SK-N-SH (cell line): ENCODE measurements around the gene KY. TPM values are rescaled to one million over a fixed set of nuclear protein-coding genes. Genes with fewer than 3 reads are reported as not detected.
A peak's percentile ranks its signal among the peaks of the same experiment; 100 is the strongest.

Experiments
- CTCF ChIA-PET: fragments of 300-600, 350-600 bp; formaldehyde crosslinking; extraction: SDS; loops from one replicate; lab custom pipeline; 2021; lab: Yijun Ruan, JAX
- POLR2A ChIA-PET: fragments of 350-600 bp; sonication (Branson Sonifier 250); formaldehyde crosslinking; extraction: SDS; loops from one replicate; lab custom pipeline; 2020; ENCODE audit warnings: antibody characterized with exemption, inconsistent platforms; lab: Yijun Ruan, JAX
- DNase-seq: peaks from one replicate; pipeline ENCODE4 v3.0.0; 2012
- H2AFZ ChIP-seq: fragments of 200-600 bp; sonication (generic); 2 replicates; pipeline ENCODE4 v1.8.1; 2016; ENCODE audit warnings: antibody characterized with exemption, mild to moderate bottlenecking, low read depth
- H3F3A ChIP-seq: fragments of 200-600 bp; sonication (generic); replicated peaks from 2 replicates; pipeline ENCODE3; 2016; ENCODE audit warnings: antibody characterized with exemption, mild to moderate bottlenecking; ENCODE audit not compliant: insufficient read depth
- H3K27ac ChIP-seq, 2 experiments: fragments of 200-500 bp in 1 of 2; fragments of 200-600 bp in 1 of 2; sonication (Bioruptor generic) in 1 of 2; sonication (generic), shearing (Covaris generic) in 1 of 2; 2 replicates each; pipeline versions ENCODE4 v1.5.1 to v1.6.1; 2014 to 2016; ENCODE audit warnings: low read depth in 2 of 2, inconsistent platforms in 1 of 2, low read length in 1 of 2, mild to moderate bottlenecking in 1 of 2, mixed read lengths in 1 of 2
- H3K27me3 ChIP-seq: fragments of 200-600 bp; sonication (generic), shearing (Covaris generic); 2 replicates; pipeline ENCODE4 v1.6.1; 2016; ENCODE audit warnings: mixed run types; ENCODE audit not compliant: insufficient read depth
- H3K36me3 ChIP-seq, 2 experiments: fragments of 200-500 bp in 1 of 2; fragments of 200-600 bp in 1 of 2; sonication (Bioruptor generic) in 1 of 2; sonication (generic) in 1 of 2; replicated peaks in 1 of 2; 2 replicates each; pipeline versions ENCODE3 to v1.5.1; 2014 to 2016; ENCODE audit warnings: low read length in 1 of 2, mild to moderate bottlenecking in 1 of 2; ENCODE audit not compliant: insufficient read depth in 2 of 2, control insufficient read depth in 1 of 2
- H3K4me1 ChIP-seq, 2 experiments: fragments of 200-500 bp in 1 of 2; fragments of 200-600 bp in 1 of 2; sonication (Bioruptor generic) in 1 of 2; sonication (generic), shearing (Covaris generic) in 1 of 2; 2 replicates each; pipeline versions ENCODE4 v1.5.1 to v1.6.1; 2014 to 2016; ENCODE audit warnings: low read depth in 1 of 2, low read length in 1 of 2, mixed run types in 1 of 2; ENCODE audit not compliant: insufficient read depth in 2 of 2, control insufficient read depth in 1 of 2
- H3K4me2 ChIP-seq: fragments of 200-600 bp; sonication (generic), shearing (Covaris generic); 2 replicates; pipeline ENCODE4 v1.6.1; 2017; ENCODE audit warnings: mixed run types
- H3K4me3 ChIP-seq, 2 experiments: fragments of 200-500 bp in 1 of 2; fragments of 200-600 bp in 1 of 2; sonication (Bioruptor generic) in 1 of 2; sonication (generic), shearing (Covaris generic) in 1 of 2; 2 replicates each; pipeline versions ENCODE4 v1.5.1 to v1.8.1; 2014 to 2016; ENCODE audit warnings: low read depth in 2 of 2, inconsistent platforms in 1 of 2, low read length in 1 of 2, mild to moderate bottlenecking in 1 of 2, mixed read lengths in 1 of 2, moderate library complexity in 1 of 2
- H3K79me2 ChIP-seq: fragments of 200-600 bp; sonication (generic); 2 replicates; pipeline ENCODE4 v1.8.1; 2017; ENCODE audit warnings: mild to moderate bottlenecking; ENCODE audit not compliant: insufficient read depth
- H3K9ac ChIP-seq: fragments of 200-600 bp; sonication (generic); 2 replicates; pipeline ENCODE4 v1.6.1; 2017; ENCODE audit warnings: mixed run types
- H3K9me2 ChIP-seq: fragments of 200-600 bp; sonication (generic); 2 replicates; pipeline ENCODE4 v1.6.1; 2017; ENCODE audit warnings: mixed run types
- H3K9me3 ChIP-seq: fragments of 200-600 bp; sonication (generic); 2 replicates; pipeline ENCODE4 v1.6.1; 2017; ENCODE audit warnings: mixed run types, mild to moderate bottlenecking, moderate library complexity
- H4K20me1 ChIP-seq: fragments of 200-600 bp; sonication (generic); 2 replicates; pipeline ENCODE4 v1.6.1; 2017; ENCODE audit warnings: mild to moderate bottlenecking, mixed run types; ENCODE audit not compliant: insufficient read depth
- FOXJ3 ChIP-seq: sonication (generic); formaldehyde crosslinking; IDR thresholded peaks from 2 replicates; pipeline ENCODE4 v1.5.1; 2020; ENCODE audit warnings: mild to moderate bottlenecking, missing genetic modification reagents
- GABPA ChIP-seq: IDR thresholded peaks from 2 replicates; pipeline ENCODE4 v1.4.0; 2012; ENCODE audit warnings: low read depth, mild to moderate bottlenecking
- GATA2 ChIP-seq: sonication (generic); formaldehyde crosslinking; IDR thresholded peaks from 2 replicates; pipeline ENCODE4 v1.5.0; 2020; ENCODE audit warnings: mild to moderate bottlenecking, missing genetic modification reagents
- IRF3 ChIP-seq: fragments of 150-350 bp; IDR thresholded peaks from 2 replicates; pipeline ENCODE4 v1.6.1; 2016; ENCODE audit warnings: mild to moderate bottlenecking, low read depth, low read length
- MXI1 ChIP-seq: IDR thresholded peaks from 2 replicates; pipeline ENCODE4 v1.6.1; 2012; ENCODE audit warnings: mild to moderate bottlenecking, low read depth, low read length, improper control_type of control experiment
- RAD21 ChIP-seq: IDR thresholded peaks from 2 replicates; pipeline ENCODE4 v1.6.1; 2012; ENCODE audit warnings: mild to moderate bottlenecking, low read length
- RCOR1 ChIP-seq: fragments of 150-350 bp; IDR thresholded peaks from 2 replicates; pipeline ENCODE4 v1.6.1; 2017; ENCODE audit warnings: antibody characterized with exemption, low read length
- REST ChIP-seq: IDR thresholded peaks from 2 replicates; pipeline ENCODE4 v1.6.1; 2012; ENCODE audit warnings: mild to moderate bottlenecking, low read depth, low read length, moderate library complexity
- RFX5 ChIP-seq: IDR thresholded peaks from 2 replicates; pipeline ENCODE4 v1.6.1; 2012; ENCODE audit warnings: mild to moderate bottlenecking, improper control_type of control experiment, low read length
- SIN3A ChIP-seq: IDR thresholded peaks from 2 replicates; pipeline ENCODE4 v1.6.1; 2012; ENCODE audit warnings: low read depth, mild to moderate bottlenecking, low read length, moderate library complexity, borderline replicate concordance
- TCF12 ChIP-seq: IDR thresholded peaks from 2 replicates; pipeline ENCODE4 v1.4.0; 2012
- USF2 ChIP-seq: fragments of 150-350 bp; IDR thresholded peaks from 2 replicates; pipeline ENCODE4 v1.6.1; 2017; ENCODE audit warnings: antibody characterized with exemption, low read length, low read depth, borderline replicate concordance
- ZBTB33 ChIP-seq: IDR thresholded peaks from 2 replicates; pipeline ENCODE4 v1.4.0; 2012; ENCODE audit warnings: low read depth, borderline replicate concordance
- WGBS: methylation state at CpG from one replicate; pipeline ENCODE4 v1.1.6; 2017; ENCODE audit warnings: low lambda C conversion rate; 5-methylcytosine and 5-hydroxymethylcytosine counted together
- polyA plus RNA-seq, 3 experiments: library from polyadenylated mRNA; depleted of rRNA; stranded (reverse); fragments of >200 nt; gene quantifications; 2 replicates each; pipeline ENCODE4 v1.2.3, GENCODE V29; 2012

KY gene
- polyA plus RNA-seq, 1 of the 3 experiments (the other 2 are of a cell fraction): 2.4 TPM

- Histone ChIP-seq H3F3A (peaks cover 3% of the 10 kb centered on the region), H3K4me2 (peak overlapping the region; percentile 77; the same call in 1 of the 2 replicates), H3K36me3 (peaks cover 0 to 7% of the 10 kb centered on the region in 2 experiments), H3K9ac (no peak overlapping the region), H2AFZ (no peak overlapping the region), H3K27me3 (no peaks in the 10 kb centered on the region), H3K4me3 (0 out of 4 replicates have a peak overlapping the region, but pooled peaks of 1 of the 2 experiments have one; percentile 58), H3K4me1 (peaks cover 5 to 25% of the 10 kb centered on the region in 2 experiments; a peak in 1 of 4 replicates), H3K9me3 (no peaks in the 10 kb centered on the region), H4K20me1 (no peaks in the 10 kb centered on the region), H3K9me2 (no peaks in the 10 kb centered on the region)
- 88% methylated on average over 7 of the region's 7 CpGs for WGBS
- DNase-seq: no peak
- ChIA-PET POLR2A (no interaction called here), CTCF (interaction anchor here (1.0 to 1.3 kb wide), 2 partner anchors 17 to 48 kb away, joined by 3 to 11 read pairs; no protein-coding TSS in a partner anchor)
- TF ChIP-seq GATA2 (CRISPR knock-in tag): no peak
- no peak for TF ChIP-seq RCOR1
- TF ChIP-seq RAD21: no peak
- TF ChIP-seq TCF12: no peak
- no peak for TF ChIP-seq MXI1
- TF ChIP-seq SIN3A: no peak
- TF ChIP-seq REST: no peak
- TF ChIP-seq RFX5: no peak
- TF ChIP-seq, all 33 proteins: peak for 0
- no peak overlapping the region for H3K27ac ChIP-seq
- H3K79me2 ChIP-seq: peaks cover 6% of the 10 kb centered on the region; the same call in 1 of the 2 replicates
These were observed 1.6 kb downstream of the KY start for GRCh38 chr3:134649106-134649705.

- ChIA-PET POLR2A (no interaction called here), CTCF (interaction anchor here (1.1 to 1.6 kb wide), 3 partner anchors 12 to 48 kb away, joined by 3 to 11 read pairs (median 3); no protein-coding TSS in a partner anchor)
- no peak for TF ChIP-seq GABPA
- TF ChIP-seq IRF3: no peak
- TF ChIP-seq USF2: no peak
- TF ChIP-seq ZBTB33: no peak
- TF ChIP-seq FOXJ3 (CRISPR knock-in tag): no peak
These were observed 2.7 kb downstream of the KY start for GRCh38 chr3:134647902-134648760.

More at GRCh38 chr3:134647902-134648760, 2.7 kb downstream of the KY start:
- Histone ChIP-seq H3K9ac (no peak overlapping the region), H3K9me2 (no peaks in the 10 kb centered on the region), H3K79me2 (peaks cover 6% of the 10 kb centered on the region; the same call in 1 of the 2 replicates), H3K4me2 (no peak overlapping the region), H3K27me3 (no peaks in the 10 kb centered on the region), H3K4me3 (no peak overlapping the region), H3K9me3 (no peaks in the 10 kb centered on the region), H4K20me1 (no peaks in the 10 kb centered on the region), H3K27ac (no peak overlapping the region), H3K4me1 (peaks cover 5 to 27% of the 10 kb centered on the region in 2 experiments; a peak in 1 of 4 replicates), H3K36me3 (peaks cover 0 to 7% of the 10 kb centered on the region in 2 experiments), H2AFZ (no peak overlapping the region), H3F3A (peaks cover 3% of the 10 kb centered on the region)
- no peak for DNase-seq
- WGBS: 91% methylated on average over 13 of the region's 15 CpGs
